A549 (cell line): ENCODE measurements around the gene PPP2R2C. TPM values are rescaled to one million over a fixed set of nuclear protein-coding genes. Genes with fewer than 3 reads are reported as not detected.

Experiments
- ATAC-seq, 2 experiments: fragments of 200-7000 bp in 1 of 2; fragments of >200 bp in 1 of 2; cut with Nextera tagmentation in 1 of 2; cut with Tn5 transposase in 1 of 2; 3 replicates each; pipeline versions ENCODE4 v1.8.0 to v1.9.1; 2018 to 2020; ENCODE audit warnings: mild to moderate bottlenecking in 1 of 2, moderate library complexity in 1 of 2
- CTCF ChIA-PET: fragments of 300-600 bp; sonication (Branson Sonifier 250); formaldehyde crosslinking; extraction: SDS; loops from one replicate; lab custom pipeline; 2021; ENCODE audit warnings: antibody characterized with exemption, inconsistent platforms; lab: Yijun Ruan, JAX
- POLR2A ChIA-PET: fragments of 350-600 bp; formaldehyde crosslinking; extraction: SDS; loops from one replicate; lab custom pipeline; 2021; ENCODE audit warnings: antibody characterized with exemption, inconsistent platforms; lab: Yijun Ruan, JAX
- DNase-seq, 2 experiments: peaks; one replicate each; pipeline versions ENCODE4 v3.0.0 to v3.0.0-alpha.2; 2011 to 2016; ENCODE audit warnings: low read depth in 1 of 2, low spot score in 1 of 2
- FAIRE-seq: peaks from 2 replicates; lab custom pipeline; 2011; peaks lifted over from hg19 to GRCh38; lab: Jason Lieb, UNC
- H3K27ac ChIP-seq, 2 experiments: fragments of >200 bp; sonication (Bioruptor Twin); formaldehyde crosslinking; 3 replicates each; pipeline ENCODE4 v1.5.1; 2016 to 2017
- H3K4me1 ChIP-seq: fragments of >200 bp; sonication (Bioruptor Twin); formaldehyde crosslinking; 3 replicates; pipeline ENCODE4 v1.6.1; 2016
- H3K4me2 ChIP-seq: fragments of >200 bp; sonication (Bioruptor Twin); formaldehyde crosslinking; 3 replicates; pipeline ENCODE4 v1.6.1; 2016
- H3K4me3 ChIP-seq: fragments of >200 bp; sonication (Bioruptor Twin); formaldehyde crosslinking; 3 replicates; pipeline ENCODE4 v1.5.1; 2016
- H3K9me3 ChIP-seq: fragments of >200 bp; sonication (Bioruptor Twin); formaldehyde crosslinking; 3 replicates; pipeline ENCODE4 v1.6.1; 2016
- CBX8 ChIP-seq: fragments of 200-600 bp; sonication (generic); IDR thresholded peaks from 2 replicates; pipeline ENCODE4 v1.6.1; 2016
- CEBPB ChIP-seq, 2 experiments: fragments of >200 bp in 1 of 2; sonication (Bioruptor Twin) in 1 of 2; formaldehyde crosslinking in 1 of 2; IDR thresholded peaks; 2 replicates each; pipeline ENCODE4 v1.6.1; 2012 to 2016
- EHMT2 ChIP-seq: fragments of 200-600 bp; sonication (generic); IDR thresholded peaks from 2 replicates; pipeline ENCODE4 v1.6.1; 2016; ENCODE audit warnings: antibody characterized with exemption, low read depth, mild to moderate bottlenecking, moderate library complexity
- FOSB ChIP-seq: fragments of 250-450 bp; sonication (Bioruptor Pico); IDR thresholded peaks from 2 replicates; pipeline ENCODE4 v1.5.0; 2020; ENCODE audit warnings: mild to moderate bottlenecking, moderate library complexity
- HEYL ChIP-seq: fragments of 250-450 bp; sonication (Bioruptor Pico); IDR thresholded peaks from 2 replicates; pipeline ENCODE4 v1.8.0; 2021; ENCODE audit warnings: mild to moderate bottlenecking, moderate library complexity
- HOXB5 ChIP-seq: fragments of 250-450 bp; sonication (Bioruptor Pico); IDR thresholded peaks from 2 replicates; pipeline ENCODE4 v1.5.0; 2020; ENCODE audit warnings: mild to moderate bottlenecking, moderate library complexity
- JUNB ChIP-seq: fragments of >200 bp; sonication (Bioruptor Twin); formaldehyde crosslinking; IDR thresholded peaks from 2 replicates; pipeline ENCODE4 v1.6.1; 2016
- KDM1A ChIP-seq: fragments of 200-600 bp; sonication (generic); IDR thresholded peaks from 2 replicates; pipeline ENCODE4 v1.6.1; 2016; ENCODE audit warnings: low read depth, mild to moderate bottlenecking
- NFE2L2 ChIP-seq: fragments of 150-350 bp; conservative IDR thresholded peaks from 2 replicates; pipeline ENCODE4 v1.6.1; 2014; ENCODE audit warnings: low read length
- NR3C1 ChIP-seq: fragments of >200 bp; sonication (Bioruptor Twin); formaldehyde crosslinking; IDR thresholded peaks from 3 replicates; pipeline ENCODE4 v1.6.1; 2017
- SMC3 ChIP-seq: fragments of >200 bp; sonication (Bioruptor Twin); formaldehyde crosslinking; IDR thresholded peaks from 3 replicates; pipeline ENCODE4 v1.6.1; 2018; ENCODE audit warnings: inconsistent platforms
- SREBF2 ChIP-seq: fragments of 450-650 bp; IDR thresholded peaks from 2 replicates; pipeline ENCODE4 v1.6.1; 2014; ENCODE audit warnings: mild to moderate bottlenecking, moderate library complexity
- TP53 ChIP-seq: fragments of 250-450 bp; sonication (Bioruptor Pico); IDR thresholded peaks from 2 replicates; pipeline ENCODE4 v1.5.0; 2021; ENCODE audit warnings: mild to moderate bottlenecking, moderate library complexity
- ZC3H11A ChIP-seq: fragments of 450-650 bp; IDR thresholded peaks from 2 replicates; pipeline ENCODE4 v1.6.1; 2014; ENCODE audit warnings: antibody characterized with exemption, mild to moderate bottlenecking
- ZFP36 ChIP-seq: fragments of 450-650 bp; IDR thresholded peaks from 2 replicates; pipeline ENCODE4 v1.6.1; 2014; ENCODE audit warnings: borderline replicate concordance; ENCODE audit not compliant: partially characterized antibody
- ZNF302 ChIP-seq: fragments of 250-450 bp; sonication (Bioruptor Pico); IDR thresholded peaks from 2 replicates; pipeline ENCODE4 v1.9.0; 2021; ENCODE audit warnings: inconsistent platforms, mild to moderate bottlenecking, moderate library complexity
- WGBS: methylation state at CpG from one replicate; pipeline ENCODE4 v1.1.6; 2017; ENCODE audit errors: missing lambda C conversion rate; 5-methylcytosine and 5-hydroxymethylcytosine counted together
- polyA plus RNA-seq, 4 experiments: library from polyadenylated mRNA; depleted of rRNA in 3 of 4; stranded (reverse); fragments of >200 nt; fragmentation: RNase III in 1 of 4; extraction: RNeasy Plus Mini Kit Qiagen cat#74134 plus additional on column Dnase treatment in 1 of 4; gene quantifications; 2 replicates in 3 of 4; 3 replicates in 1 of 4; pipeline ENCODE4 v1.2.3, GENCODE V29; 2011 to 2017
- TF ChIP-seq, protein P1 (sequence below): fragments of 450-650 bp; IDR thresholded peaks from 2 replicates; pipeline ENCODE4 v1.6.1; 2014; ENCODE audit warnings: antibody characterized with exemption
- TF ChIP-seq, protein P2 (sequence below): fragments of 250-450 bp; sonication (Bioruptor Pico); IDR thresholded peaks from 2 replicates; pipeline ENCODE4 v1.5.0; 2021; ENCODE audit warnings: mild to moderate bottlenecking, moderate library complexity, borderline replicate concordance
- TF ChIP-seq, protein P3 (sequence below): fragments of 250-450 bp; sonication (Bioruptor Pico); IDR thresholded peaks from 2 replicates; pipeline ENCODE4 v1.5.0; 2020; ENCODE audit warnings: low read depth, mild to moderate bottlenecking, moderate library complexity

Gene PPP2R2C
- polyA plus RNA-seq, 2 of the 4 experiments (the other 2 are of a cell fraction): 23.9 to 29.4 TPM

DNA sequence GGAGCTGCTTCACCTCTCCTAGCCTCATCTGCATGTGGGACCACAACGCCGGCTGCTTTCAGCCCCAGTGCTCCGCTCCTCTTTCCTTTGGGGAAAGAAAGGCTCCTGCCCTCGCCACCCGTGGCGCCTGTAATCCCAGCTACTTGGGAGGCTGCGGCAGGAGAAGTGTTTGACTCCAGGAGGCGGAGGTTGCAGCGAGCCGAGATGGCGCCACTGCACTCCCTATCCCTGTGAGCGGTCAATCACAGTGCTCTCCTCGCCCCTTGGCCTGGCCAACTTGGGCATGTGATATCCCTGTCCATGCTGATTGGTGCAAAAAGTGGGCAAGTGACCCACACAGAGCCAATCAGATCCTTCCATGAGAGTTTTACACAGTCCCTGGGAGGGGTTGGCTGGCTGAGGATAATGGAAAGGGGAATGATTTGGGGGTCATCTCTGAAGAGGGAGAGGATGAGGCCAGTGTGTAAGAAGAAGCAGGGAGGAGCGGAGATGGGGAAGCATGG, 146.6 kb downstream of the PPP2R2C start:
- TF ChIP-seq, protein P1, sequence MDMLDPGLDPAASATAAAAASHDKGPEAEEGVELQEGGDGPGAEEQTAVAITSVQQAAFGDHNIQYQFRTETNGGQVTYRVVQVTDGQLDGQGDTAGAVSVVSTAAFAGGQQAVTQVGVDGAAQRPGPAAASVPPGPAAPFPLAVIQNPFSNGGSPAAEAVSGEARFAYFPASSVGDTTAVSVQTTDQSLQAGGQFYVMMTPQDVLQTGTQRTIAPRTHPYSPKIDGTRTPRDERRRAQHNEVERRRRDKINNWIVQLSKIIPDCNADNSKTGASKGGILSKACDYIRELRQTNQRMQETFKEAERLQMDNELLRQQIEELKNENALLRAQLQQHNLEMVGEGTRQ: peak; percentile 35; the same call in 1 of the 2 replicates
- no peak for TF ChIP-seq ZNF302 (CRISPR knock-in tag)
- TF ChIP-seq, all 56 proteins: peak for 1
- ATAC-seq: peak in 1 of 2 experiments; percentile 28; a peak in 1 of 6 replicates
- CTCF ChIA-PET: interaction anchor here (1.6 to 13.8 kb wide), 5 partner anchors 10 to 81 kb away, joined by 4 to 408 read pairs (median 13); no protein-coding TSS in a partner anchor
- no peak for DNase-seq
- H3K9me3 ChIP-seq: no peaks in the 10 kb centered on the region
- POLR2A ChIA-PET: no interaction called here
- H3K4me1 ChIP-seq: no peaks in the 10 kb centered on the region
- no peak overlapping the region for H3K4me3 ChIP-seq
- no peak for FAIRE-seq
- no peak overlapping the region for H3K4me2 ChIP-seq
- H3K27ac ChIP-seq: no peak overlapping the region
- WGBS: 89% methylated on average over 14 of the region's 14 CpGs

DNA sequence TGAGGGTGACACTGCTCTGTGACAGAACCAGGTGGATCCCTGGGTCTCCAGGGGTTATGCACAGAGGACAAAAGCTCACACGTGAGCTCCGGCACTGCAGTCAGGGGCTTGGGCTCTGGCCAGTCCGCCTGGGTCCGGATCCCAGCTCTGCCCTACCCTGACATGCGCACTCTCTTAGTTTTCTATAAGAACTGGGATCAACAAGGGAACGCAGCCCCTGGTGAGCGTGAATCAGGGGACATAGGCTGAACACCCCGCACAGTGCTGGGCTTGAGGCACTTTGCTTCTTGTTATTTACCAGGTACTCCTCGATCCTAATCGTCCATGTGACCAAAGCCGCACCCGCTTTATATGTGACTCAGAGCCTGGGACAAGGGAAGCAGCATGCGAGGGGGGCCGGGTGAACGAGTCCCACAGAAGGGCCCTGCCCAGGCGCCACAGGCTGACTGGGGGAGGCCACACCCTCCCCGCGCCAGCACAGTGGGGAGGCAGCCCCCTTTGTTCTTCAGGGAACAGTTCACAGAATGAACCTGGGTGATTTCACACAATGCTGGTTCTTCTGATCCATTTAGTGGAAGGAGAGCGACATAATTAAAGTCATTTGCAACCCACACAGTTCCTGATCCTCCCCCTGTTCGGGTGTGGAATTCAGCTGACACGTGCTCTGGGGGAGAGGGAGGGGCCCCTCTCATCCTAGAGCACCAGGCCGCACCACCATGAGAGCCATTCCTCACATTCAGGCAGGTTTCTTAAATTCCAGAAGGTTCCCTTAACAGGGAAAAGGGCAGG, 147.2 kb downstream of the PPP2R2C start:
- H3K27ac ChIP-seq: no peak overlapping the region
- WGBS: 91% methylated on average over 12 of the region's 22 CpGs
- TF ChIP-seq EHMT2 (no peak), HOXB5 (no peak), CEBPB (IDR thresholded peaks at IDR 0.05) (no peak), SREBF2 (no peak), ZFP36 (no peak), ZC3H11A (no peak), NFE2L2 (no peak), NR3C1 (no peak), ZNF302 (CRISPR knock-in tag) (no peak), KDM1A (no peak), SMC3 (no peak), TP53 (CRISPR knock-in tag) (no peak), HEYL (CRISPR knock-in tag) (no peak), CBX8 (no peak), FOSB (CRISPR knock-in tag) (no peak), JUNB (no peak)
- TF ChIP-seq, protein P2, sequence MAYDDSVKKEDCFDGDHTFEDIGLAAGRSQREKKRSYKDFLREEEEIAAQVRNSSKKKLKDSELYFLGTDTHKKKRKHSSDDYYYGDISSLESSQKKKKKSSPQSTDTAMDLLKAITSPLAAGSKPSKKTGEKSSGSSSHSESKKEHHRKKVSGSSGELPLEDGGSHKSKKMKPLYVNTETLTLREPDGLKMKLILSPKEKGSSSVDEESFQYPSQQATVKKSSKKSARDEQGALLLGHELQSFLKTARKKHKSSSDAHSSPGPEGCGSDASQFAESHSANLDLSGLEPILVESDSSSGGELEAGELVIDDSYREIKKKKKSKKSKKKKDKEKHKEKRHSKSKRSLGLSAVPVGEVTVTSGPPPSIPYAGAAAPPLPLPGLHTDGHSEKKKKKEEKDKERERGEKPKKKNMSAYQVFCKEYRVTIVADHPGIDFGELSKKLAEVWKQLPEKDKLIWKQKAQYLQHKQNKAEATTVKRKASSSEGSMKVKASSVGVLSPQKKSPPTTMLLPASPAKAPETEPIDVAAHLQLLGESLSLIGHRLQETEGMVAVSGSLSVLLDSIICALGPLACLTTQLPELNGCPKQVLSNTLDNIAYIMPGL: no peak
- TF ChIP-seq, protein P1: no peak
- TF ChIP-seq, protein P3, sequence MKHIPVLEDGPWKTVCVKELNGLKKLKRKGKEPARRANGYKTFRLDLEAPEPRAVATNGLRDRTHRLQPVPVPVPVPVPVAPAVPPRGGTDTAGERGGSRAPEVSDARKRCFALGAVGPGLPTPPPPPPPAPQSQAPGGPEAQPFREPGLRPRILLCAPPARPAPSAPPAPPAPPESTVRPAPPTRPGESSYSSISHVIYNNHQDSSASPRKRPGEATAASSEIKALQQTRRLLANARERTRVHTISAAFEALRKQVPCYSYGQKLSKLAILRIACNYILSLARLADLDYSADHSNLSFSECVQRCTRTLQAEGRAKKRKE (CRISPR knock-in tag): no peak
- TF ChIP-seq, all 56 proteins: peak for 0
- DNase-seq (no peak), FAIRE-seq (no peak), ATAC-seq (no peak)
- Histone ChIP-seq H3K9me3 (no peaks in the 10 kb centered on the region), H3K4me1 (no peaks in the 10 kb centered on the region), H3K4me2 (no peak overlapping the region), H3K4me3 (no peak overlapping the region)
- CTCF ChIA-PET: interaction anchor here (1.1 to 13.8 kb wide), 3 partner anchors 9 to 327 kb away, joined by 4 to 408 read pairs (median 4); no protein-coding TSS in a partner anchor
- POLR2A ChIA-PET: no interaction called here
